Colonic mucosa (tissue), 4 donors: Measurements from ENCODE around the gene SRPK2. TPM values are rescaled to one million over a fixed set of nuclear protein-coding genes. Genes with fewer than 3 reads are reported as not detected.

ENCODE experiments used
- DNase-seq: peaks from one replicate; pipeline ENCODE4 v3.0.0-alpha.2; 2020
- H3K27ac ChIP-seq: fragments of 200-600 bp; one replicate; pipeline ENCODE4 v1.8.0; 2021
- H3K27me3 ChIP-seq: fragments of 200-600 bp; one replicate; pipeline ENCODE4 v1.8.0; 2021
- H3K36me3 ChIP-seq: fragments of 200-600 bp; one replicate; pipeline ENCODE4 v1.8.0; 2021
- H3K4me1 ChIP-seq: fragments of 200-600 bp; one replicate; pipeline ENCODE4 v1.8.0; 2021; ENCODE audit warnings: mild to moderate bottlenecking
- H3K4me3 ChIP-seq: fragments of 200-600 bp; one replicate; pipeline ENCODE4 v1.8.0; 2021
- H3K9ac ChIP-seq, 2 donors: one replicate each; pipeline ENCODE4 v1.7.0; 2013; ENCODE audit warnings: control low read depth in 2 of 2, low read depth in 2 of 2, low read length in 2 of 2
- H3K9me3 ChIP-seq: fragments of 200-600 bp; one replicate; pipeline ENCODE4 v1.8.0; 2021
- intact Hi-C: fragments of 100-400 bp; cut with DNase I; formaldehyde crosslinking; loops from one replicate; pipeline ENCODE4 v1.14.1; 2022
- total RNA-seq, 2 donors: library from RNA; stranded (reverse); fragmentation: NEBNext Ultra II Directional in 1 of 2; extraction: Animal tissue kit (Norgen Biotek cat#: 25700) in 1 of 2; gene quantifications; one replicate each; pipeline ENCODE4 v1.2.1, GENCODE V29; 2021
- TF ChIP-seq, protein P1 (sequence below): fragments of 200-600 bp; IDR thresholded peaks from one replicate; pipeline ENCODE4 v1.8.0; 2022; ENCODE audit warnings: antibody characterized with exemption, mild to moderate bottlenecking
- donor health status: healthy.
- donor health status: DM: no; HTN: no; CAD: no.
- donor health status: DM: no; HTN: no; CAD: no.

The SRPK2 gene
- total RNA-seq, 2 donors from 2014 or later = 25.0 to 30.1 TPM

GRCh38 chr7:105097619-105098018, 291.1 kb downstream of the SRPK2 start:
- no peaks in the 10 kb centered on the region for H3K27me3 ChIP-seq
- no peaks in the 10 kb centered on the region for H3K9me3 ChIP-seq
- DNase-seq = no peak
- no peaks in the 10 kb centered on the region for H3K4me1 ChIP-seq
- intact Hi-C loops = no loop called here
- no peak overlapping the region for H3K9ac ChIP-seq
- no peaks in the 10 kb centered on the region for H3K36me3 ChIP-seq
- TF ChIP-seq, protein P1, sequence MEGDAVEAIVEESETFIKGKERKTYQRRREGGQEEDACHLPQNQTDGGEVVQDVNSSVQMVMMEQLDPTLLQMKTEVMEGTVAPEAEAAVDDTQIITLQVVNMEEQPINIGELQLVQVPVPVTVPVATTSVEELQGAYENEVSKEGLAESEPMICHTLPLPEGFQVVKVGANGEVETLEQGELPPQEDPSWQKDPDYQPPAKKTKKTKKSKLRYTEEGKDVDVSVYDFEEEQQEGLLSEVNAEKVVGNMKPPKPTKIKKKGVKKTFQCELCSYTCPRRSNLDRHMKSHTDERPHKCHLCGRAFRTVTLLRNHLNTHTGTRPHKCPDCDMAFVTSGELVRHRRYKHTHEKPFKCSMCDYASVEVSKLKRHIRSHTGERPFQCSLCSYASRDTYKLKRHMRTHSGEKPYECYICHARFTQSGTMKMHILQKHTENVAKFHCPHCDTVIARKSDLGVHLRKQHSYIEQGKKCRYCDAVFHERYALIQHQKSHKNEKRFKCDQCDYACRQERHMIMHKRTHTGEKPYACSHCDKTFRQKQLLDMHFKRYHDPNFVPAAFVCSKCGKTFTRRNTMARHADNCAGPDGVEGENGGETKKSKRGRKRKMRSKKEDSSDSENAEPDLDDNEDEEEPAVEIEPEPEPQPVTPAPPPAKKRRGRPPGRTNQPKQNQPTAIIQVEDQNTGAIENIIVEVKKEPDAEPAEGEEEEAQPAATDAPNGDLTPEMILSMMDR = no peak
- H3K27ac ChIP-seq = no peak overlapping the region
- H3K4me3 ChIP-seq = no peak overlapping the region

DNA sequence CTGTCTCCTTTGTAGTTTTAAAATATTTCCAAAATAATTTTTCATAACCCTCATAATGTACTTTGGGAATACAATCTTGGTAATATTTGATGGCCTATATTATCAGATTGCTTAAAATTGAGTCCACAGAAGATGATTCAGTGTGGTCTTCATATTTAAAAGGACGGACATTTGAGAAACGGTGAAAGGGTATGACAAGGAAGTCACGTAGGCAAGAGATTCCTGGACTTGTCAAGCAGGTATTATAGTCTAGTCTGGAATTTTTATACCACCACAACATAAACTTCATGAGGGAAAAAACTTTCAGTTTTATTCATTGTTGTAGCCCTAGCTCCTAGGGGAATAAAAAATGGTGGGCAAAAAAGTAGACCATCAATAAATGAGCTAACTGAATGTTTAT, 292.4 kb downstream of the SRPK2 start:
- no peak overlapping the region for H3K9ac ChIP-seq
- no peaks in the 10 kb centered on the region for H3K9me3 ChIP-seq
- no peak overlapping the region for H3K27ac ChIP-seq
- no peak overlapping the region for H3K4me3 ChIP-seq
- H3K27me3 ChIP-seq = no peaks in the 10 kb centered on the region
- no peaks in the 10 kb centered on the region for H3K4me1 ChIP-seq
- TF ChIP-seq, protein P1 = no peak
- DNase-seq = no peak
- peaks cover 4% of the 10 kb centered on the region for H3K36me3 ChIP-seq
- intact Hi-C loops = no loop called here

GRCh38 chr7:105094966-105095365, 293.8 kb downstream of the SRPK2 start:
- H3K9ac ChIP-seq = no peak overlapping the region
- no peak for DNase-seq
- H3K27me3 ChIP-seq = no peaks in the 10 kb centered on the region
- intact Hi-C loops = no loop called here
- H3K4me3 ChIP-seq = no peak overlapping the region
- TF ChIP-seq, protein P1 = no peak
- no peaks in the 10 kb centered on the region for H3K4me1 ChIP-seq
- peaks cover 4% of the 10 kb centered on the region for H3K36me3 ChIP-seq
- no peaks in the 10 kb centered on the region for H3K9me3 ChIP-seq
- H3K27ac ChIP-seq = no peak overlapping the region

DNA sequence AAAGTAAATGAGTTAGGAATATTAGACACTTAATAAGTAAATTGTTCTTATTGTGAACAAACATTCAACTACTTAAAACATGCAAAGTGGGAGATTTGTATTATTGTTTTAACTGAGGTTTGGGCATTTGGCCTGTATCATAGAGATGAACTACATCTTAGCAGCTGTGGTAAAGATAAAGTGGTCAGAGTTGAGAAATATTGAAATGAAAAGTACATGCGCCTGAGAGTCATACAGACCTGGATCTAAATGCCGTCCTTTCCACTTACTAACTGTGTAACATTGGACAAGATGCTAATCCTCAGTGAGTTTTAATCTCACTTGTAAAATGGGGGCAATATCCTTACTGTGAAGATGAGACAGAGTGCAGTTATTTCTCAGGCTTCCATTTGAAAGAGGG, 300.3 kb downstream of the SRPK2 start:
- Histone ChIP-seq H3K9me3 (no peaks in the 10 kb centered on the region), H3K9ac (no peak overlapping the region), H3K4me1 (no peaks in the 10 kb centered on the region), H3K27me3 (no peaks in the 10 kb centered on the region), H3K27ac (no peak overlapping the region), H3K36me3 (peaks cover 11% of the 10 kb centered on the region), H3K4me3 (no peak overlapping the region)
- TF ChIP-seq, protein P1 = no peak
- intact Hi-C loops = no loop called here
- DNase-seq = no peak

- Histone ChIP-seq H3K27ac (no peak overlapping the region), H3K27me3 (no peaks in the 10 kb centered on the region), H3K36me3 (peaks cover 11% of the 10 kb centered on the region), H3K9ac (no peak overlapping the region), H3K9me3 (no peaks in the 10 kb centered on the region), H3K4me1 (no peaks in the 10 kb centered on the region), H3K4me3 (no peak overlapping the region)
- intact Hi-C loops = no loop called here
- TF ChIP-seq, protein P1 = no peak
- no peak for DNase-seq
Observed at GRCh38 chr7:105087981-105088380, 300.7 kb downstream of the SRPK2 start.

DNA sequence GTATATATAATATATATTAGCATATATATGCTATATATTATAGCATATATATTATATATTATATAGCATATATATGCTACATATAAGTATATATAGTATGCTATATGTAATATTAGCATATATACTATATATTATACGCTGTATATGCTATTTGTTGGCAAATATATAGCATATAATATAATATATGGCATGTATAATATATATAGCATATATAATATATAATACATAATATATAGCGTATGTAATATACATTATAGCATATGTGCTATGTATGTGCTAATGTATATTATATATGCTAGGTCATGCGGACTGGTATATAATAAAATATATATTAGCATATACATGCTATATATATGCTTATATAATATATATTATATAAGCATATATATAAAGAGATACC, 301.9 kb downstream of the SRPK2 start:
- DNase-seq = no peak
- no peak overlapping the region for H3K9ac ChIP-seq
- no peaks in the 10 kb centered on the region for H3K27me3 ChIP-seq
- H3K4me3 ChIP-seq = no peak overlapping the region
- intact Hi-C loops = no loop called here
- no peaks in the 10 kb centered on the region for H3K4me1 ChIP-seq
- H3K9me3 ChIP-seq = no peaks in the 10 kb centered on the region
- peaks cover 10% of the 10 kb centered on the region for H3K36me3 ChIP-seq
- H3K27ac ChIP-seq = no peak overlapping the region
- TF ChIP-seq, protein P1 = no peak
